GM19463 (cell line): ENCODE data around the gene ENPP7.

Experiments
- ATAC-seq: cut with Tn5 transposase; IDR thresholded peaks from one replicate; pipeline ENCODE4 v1.9.1; 2021; ENCODE audit warnings: mild to moderate bottlenecking, moderate library complexity; ENCODE audit not compliant: unreplicated experiment

ENPP7 gene, protein sequence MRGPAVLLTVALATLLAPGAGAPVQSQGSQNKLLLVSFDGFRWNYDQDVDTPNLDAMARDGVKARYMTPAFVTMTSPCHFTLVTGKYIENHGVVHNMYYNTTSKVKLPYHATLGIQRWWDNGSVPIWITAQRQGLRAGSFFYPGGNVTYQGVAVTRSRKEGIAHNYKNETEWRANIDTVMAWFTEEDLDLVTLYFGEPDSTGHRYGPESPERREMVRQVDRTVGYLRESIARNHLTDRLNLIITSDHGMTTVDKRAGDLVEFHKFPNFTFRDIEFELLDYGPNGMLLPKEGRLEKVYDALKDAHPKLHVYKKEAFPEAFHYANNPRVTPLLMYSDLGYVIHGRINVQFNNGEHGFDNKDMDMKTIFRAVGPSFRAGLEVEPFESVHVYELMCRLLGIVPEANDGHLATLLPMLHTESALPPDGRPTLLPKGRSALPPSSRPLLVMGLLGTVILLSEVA

DNA sequence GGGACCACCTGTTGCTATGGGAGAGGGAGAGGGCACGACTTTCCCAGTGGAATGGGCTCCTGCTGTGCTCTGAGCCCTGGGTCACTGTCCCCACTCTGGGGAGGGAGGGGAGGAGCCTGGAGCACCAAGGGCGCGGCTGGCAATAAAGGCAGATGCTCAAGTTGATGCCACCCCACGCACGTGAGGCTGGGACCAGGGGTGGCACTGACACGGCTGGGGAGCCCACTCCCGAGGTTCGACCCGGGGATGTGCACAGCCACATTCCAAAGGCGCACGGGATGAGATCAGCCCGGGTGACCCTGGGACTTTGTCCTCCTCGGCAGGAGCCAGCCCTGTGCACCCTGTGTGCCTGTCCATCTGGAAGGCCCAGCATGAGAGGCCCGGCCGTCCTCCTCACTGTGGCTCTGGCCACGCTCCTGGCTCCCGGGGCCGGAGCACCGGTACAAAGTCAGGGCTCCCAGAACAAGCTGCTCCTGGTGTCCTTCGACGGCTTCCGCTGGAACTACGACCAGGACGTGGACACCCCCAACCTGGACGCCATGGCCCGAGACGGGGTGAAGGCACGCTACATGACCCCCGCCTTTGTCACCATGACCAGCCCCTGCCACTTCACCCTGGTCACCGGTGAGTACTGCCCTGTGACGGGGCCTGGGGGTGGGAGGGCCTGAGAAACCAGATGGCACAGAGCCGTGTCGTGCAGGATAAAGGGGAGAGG lies at the start of gene ENPP7:
Gene ENPP7, plus strand, starts transcription at position 175 of the 715 bp plus-strand sequence. Its CDS starts 197 bp downstream, at position 372.
- no peak for ATAC-seq

- ATAC-seq: no peak
These were observed 49.6 kb upstream of the ENPP7 start for GRCh38 chr17:79681101-79681621.

DNA sequence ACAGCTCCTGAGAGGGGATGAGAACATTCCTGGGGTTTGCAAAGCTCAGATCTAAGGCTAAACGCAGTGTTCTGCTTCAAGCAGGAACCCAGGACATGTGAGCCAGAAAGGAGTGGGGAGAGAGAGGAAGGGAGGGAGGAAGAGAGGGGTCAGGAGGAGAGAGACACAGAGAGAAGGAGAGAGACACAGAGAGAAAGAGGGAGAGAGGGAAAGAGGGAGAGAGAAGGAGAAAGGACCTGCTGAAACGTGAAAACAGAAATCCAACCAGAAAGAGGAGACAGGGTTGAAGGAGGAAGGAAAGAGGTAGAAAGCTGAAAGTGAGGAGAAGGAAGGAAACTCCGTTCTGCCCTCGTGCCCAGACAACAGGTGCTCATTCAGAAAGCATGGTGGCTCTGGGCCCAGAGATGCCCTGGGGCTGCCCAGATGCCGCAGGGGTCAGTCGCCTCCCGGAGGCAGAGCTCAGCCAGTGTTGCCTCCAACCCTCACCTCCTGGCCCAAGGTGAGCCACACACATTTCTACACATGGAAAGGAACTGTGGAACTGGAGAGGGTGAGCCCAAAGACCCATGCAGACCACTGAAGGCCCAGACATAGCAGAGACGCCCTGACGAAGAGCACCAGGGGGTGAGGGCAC lies 49.0 kb upstream of the ENPP7 start:
- ATAC-seq: no peak

GRCh38 chr17:79683365-79683764 lies 47.4 kb upstream of the ENPP7 start:
- ATAC-seq: no peak

- ATAC-seq: no peak
These were observed 46.4 kb upstream of the ENPP7 start for GRCh38 chr17:79684132-79684985.

DNA sequence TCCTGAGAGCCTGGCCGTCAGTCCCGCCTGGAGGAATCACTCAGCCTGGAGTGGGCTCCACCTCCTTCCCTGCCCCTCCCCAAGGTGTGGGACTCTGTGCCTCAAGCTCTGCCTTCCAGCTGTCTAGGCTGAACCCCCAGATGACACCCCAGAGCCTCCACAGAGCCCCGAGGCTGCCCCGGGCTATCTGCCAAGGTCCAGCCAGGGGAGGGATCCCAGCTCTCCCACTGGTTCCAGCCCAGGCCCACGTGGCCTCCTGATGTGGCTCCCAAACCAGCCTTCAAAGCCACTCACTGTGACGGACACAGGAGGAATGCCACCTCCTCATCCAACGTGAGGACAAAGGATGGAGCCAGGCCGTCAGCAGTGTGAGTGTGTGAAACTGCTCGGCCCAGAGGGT lies 45.6 kb upstream of the ENPP7 start:
- no peak for ATAC-seq

DNA sequence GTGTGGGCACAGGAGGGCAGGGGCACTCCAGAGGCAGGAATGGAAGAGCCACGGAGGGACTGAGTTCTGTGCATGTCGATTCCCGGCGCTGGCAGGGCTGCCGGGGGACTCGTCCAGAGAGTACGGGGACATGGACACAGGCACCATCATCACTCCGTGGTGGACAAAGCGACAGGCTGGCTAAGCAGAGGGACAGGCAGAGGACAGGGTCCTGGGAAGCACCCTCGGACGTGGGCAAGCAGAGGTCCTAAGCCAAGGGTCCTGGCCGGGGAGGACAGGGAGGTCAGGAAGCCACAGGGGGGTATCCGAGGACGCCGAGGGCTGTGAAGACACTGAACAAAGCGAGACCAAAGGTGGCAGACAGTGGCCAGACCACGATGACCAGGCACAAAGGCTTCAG lies 44.3 kb upstream of the ENPP7 start:
- no peak for ATAC-seq

DNA sequence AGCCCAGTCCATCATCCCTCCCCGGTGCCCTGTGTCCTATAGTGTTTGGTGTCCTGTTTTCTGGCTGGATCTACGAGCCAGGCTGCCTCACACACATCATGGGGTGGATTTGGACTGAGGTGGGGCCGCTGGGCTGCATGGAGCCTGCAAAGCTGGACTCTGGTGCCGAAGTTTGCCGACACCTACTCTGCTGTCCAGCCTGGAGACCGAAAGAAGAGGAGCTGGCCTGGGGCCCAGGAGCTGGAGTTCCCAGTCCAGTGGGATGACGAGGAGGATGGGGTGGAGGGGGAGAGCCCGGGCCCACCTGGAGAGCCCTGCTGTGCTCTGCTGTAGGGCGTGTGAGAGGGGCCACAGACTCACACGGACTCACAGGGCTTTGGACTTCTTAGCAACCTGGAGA lies 40.3 kb upstream of the ENPP7 start:
- no peak for ATAC-seq

DNA sequence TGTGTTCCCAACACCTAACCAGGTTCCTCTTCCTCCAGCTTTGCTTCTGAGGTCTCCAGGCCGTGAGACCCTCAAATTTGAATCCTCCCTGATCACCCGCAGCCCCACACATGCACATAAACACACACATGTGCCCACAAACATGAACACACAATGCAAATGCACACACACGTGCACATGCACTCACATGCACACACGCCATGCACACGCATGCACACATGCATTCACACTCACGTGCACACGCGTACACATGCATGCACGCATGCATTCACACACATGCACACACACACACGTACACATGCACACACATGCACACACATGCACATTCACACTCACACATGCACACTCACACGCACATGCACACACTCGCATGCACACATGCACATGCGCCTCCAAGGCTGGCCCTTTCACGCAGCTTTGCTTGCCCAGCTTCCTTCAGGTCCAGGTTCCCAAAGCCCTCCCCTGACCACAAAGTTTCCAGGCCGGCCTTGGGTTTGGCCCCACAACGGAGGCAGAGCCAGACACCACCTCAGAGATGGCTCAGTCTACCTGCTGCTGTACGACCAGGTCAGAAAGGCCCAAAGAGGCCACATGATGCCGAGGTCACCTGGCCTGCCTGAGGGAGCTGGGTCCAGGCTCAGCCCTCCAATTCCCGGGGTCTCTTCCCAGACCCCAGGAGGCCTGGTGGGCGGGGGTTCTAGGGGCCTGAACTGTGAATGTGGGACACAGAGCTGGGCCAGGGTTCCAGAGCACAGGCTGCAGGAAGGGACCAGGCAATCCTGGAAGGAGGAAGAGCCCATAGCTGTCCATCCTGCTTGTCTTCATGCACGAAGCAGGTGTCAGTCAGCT lies 39.5 kb upstream of the ENPP7 start:
- no peak for ATAC-seq

- ATAC-seq: no peak
These were observed 38.8 kb upstream of the ENPP7 start for GRCh38 chr17:79691931-79692330.

GRCh38 chr17:79693419-79693818 lies 37.3 kb upstream of the ENPP7 start:
- ATAC-seq: no peak

- ATAC-seq: no peak
These were observed 35.4 kb upstream of the ENPP7 start for GRCh38 chr17:79695293-79695790.

- no peak for ATAC-seq
These were observed 34.7 kb upstream of the ENPP7 start for GRCh38 chr17:79695797-79696609.

DNA sequence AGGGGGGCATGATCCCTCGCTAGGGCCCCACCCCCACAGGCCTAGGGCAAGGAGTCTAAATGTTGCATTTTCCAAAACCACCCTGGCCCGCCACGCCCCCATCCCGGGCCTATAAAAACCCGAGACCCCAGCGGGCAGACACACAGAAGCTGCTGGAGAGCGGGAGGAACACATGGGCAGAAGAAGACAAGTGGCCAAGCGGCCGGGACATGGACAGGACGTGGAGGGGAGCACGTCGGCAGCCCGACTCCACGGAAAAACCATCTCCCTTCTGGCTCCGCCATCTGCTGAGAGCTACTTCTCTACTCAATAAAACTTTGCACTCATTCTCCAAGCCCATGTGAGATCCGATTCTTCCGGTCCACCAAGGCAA lies 34.1 kb upstream of the ENPP7 start:
- ATAC-seq: no peak

DNA sequence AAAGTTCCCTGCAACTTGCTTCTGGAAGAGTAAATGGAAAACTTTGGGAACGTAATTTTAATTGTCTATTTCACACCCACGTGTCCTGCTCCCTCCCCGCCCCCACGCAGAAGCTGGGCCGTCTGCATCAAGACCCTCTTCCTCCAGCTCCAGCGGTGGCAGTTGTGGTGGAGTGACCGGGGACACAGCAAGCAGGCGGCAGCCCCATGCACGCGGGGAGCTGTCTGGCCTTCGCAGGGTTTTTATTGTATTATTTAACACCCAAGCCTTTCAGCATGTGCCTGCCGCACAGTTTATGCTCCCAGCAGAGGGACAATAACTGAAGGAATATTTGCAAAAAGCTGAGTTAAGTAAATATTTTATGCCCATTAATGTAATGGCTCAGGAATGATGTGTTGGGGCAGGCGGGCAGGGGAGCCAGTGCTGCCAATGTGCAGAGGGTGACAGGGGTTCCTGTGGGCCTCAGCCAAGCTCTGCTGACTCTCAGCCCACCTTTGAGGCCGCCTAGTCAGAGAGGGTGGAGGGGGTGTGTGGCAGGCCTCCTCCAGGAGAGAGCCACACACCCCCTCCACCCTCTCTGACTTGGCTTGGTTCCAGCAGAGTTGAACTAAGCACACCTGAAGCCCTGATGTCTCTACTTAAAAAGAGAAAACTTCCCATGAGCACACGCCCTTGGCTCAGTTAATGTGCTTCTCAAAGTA lies 32.4 kb upstream of the ENPP7 start:
- no peak for ATAC-seq

DNA sequence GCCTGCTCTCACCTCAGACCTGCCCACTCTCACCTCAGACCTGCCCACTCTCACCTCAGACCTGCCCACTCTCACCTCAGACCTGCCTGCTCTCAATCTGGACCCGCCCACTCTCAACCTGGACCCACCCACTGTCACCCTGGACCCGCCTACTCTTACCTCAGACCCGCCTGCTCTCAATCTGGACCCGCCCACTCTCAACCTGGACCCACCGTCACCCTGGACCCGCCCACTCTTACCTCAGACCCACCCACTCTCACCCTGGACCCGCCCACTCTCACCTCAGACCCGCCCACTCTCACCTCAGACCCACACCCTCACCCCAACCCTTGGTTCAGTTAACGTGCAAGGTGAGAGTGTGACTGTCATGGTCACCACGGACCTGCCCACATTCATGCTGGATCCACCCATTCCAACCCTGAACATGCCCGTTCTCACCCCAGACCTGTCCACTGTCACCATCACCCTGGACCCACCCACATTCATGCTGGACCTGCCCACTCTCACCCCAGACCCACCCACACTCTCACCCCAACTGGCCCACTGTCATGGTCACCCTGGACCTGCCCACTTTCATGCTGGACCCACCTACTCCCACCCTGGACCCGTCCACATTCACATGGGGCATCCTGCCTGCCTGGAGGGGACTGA lies 31.2 kb upstream of the ENPP7 start:
- no peak for ATAC-seq

DNA sequence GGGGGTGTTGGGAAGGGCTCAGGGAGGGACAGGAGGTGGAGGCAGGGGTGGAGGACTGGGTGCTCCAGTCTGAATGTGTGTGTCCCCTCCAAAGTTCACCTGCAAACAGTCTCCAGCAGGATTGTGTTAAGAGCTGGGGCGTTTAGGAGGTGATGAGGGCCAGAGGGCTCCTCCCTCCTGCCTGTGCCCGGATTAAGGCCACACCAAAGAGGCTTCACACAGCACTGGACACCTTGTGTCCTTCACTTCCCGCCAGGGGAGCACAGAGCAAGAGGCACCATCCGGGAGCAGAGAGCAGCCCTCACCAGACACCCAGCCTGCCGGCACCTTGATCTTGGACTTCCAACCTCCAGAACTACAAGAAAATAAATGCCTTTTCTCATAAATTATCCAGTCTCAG lies 30.2 kb upstream of the ENPP7 start:
- no peak for ATAC-seq

DNA sequence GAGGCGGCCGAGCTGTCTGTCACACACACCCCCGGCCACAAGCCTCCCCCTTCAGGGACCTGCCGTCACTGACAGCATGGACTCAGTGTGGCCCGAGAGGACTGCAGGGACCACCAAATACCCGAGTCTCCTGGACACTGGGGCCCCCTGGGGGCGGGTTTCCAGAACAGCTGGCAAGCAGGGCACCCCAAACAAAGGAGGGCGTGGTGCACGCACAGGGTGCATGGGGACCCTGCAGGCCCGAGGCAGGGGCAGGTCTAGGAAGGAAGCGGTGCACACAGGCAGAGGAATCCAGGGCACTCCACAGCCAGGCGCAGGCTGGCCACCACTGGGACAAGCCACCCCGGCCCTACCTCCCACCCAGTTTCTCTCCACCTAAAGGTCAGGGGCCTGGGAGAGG lies 28.7 kb upstream of the ENPP7 start:
- no peak for ATAC-seq
